MM.1S (cell line): ENCODE measurements around the gene PALS2.

Source experiments
- EZH2 ChIP-seq: fragments of 300-600 bp; sonication (generic); optimal IDR thresholded peaks from 2 replicates; pipeline ENCODE3; 2017; ENCODE audit warnings: low read depth, mild to moderate bottlenecking, antibody characterized with exemption, low read length, mixed read lengths
- EZH2phosphoT487 ChIP-seq: fragments of 300-600 bp; sonication (generic); IDR thresholded peaks from 2 replicates; pipeline ENCODE4 v1.6.1; 2018; ENCODE audit warnings: antibody characterized with exemption, low read length
- TF ChIP-seq, protein P1 (sequence below): fragments of 300-600 bp; sonication (generic); IDR thresholded peaks from 2 replicates; pipeline ENCODE4 v1.5.1; 2016; ENCODE audit warnings: antibody characterized with exemption, low read length, mixed read lengths

DNA sequence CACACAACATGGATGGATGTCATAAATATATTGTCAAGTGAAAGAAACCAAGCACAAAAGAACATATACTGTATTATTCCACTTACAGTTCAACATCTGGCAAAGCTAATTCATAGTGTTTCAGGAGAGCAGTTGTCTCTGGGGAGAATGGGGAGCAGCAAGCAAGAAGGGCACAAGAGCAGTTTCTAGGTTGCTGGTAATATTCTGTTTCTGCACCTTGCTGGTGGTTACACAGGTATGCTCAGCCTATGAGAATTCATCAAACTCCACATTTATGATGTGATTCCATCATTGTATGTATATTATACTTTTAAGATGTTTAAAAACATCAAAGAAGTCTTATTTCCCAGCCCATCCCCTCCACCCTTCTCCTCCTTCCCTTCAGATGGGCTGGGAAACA is 18.1 kb upstream of the PALS2 start:
- TF ChIP-seq, protein P1, sequence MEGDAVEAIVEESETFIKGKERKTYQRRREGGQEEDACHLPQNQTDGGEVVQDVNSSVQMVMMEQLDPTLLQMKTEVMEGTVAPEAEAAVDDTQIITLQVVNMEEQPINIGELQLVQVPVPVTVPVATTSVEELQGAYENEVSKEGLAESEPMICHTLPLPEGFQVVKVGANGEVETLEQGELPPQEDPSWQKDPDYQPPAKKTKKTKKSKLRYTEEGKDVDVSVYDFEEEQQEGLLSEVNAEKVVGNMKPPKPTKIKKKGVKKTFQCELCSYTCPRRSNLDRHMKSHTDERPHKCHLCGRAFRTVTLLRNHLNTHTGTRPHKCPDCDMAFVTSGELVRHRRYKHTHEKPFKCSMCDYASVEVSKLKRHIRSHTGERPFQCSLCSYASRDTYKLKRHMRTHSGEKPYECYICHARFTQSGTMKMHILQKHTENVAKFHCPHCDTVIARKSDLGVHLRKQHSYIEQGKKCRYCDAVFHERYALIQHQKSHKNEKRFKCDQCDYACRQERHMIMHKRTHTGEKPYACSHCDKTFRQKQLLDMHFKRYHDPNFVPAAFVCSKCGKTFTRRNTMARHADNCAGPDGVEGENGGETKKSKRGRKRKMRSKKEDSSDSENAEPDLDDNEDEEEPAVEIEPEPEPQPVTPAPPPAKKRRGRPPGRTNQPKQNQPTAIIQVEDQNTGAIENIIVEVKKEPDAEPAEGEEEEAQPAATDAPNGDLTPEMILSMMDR: no peak
- TF ChIP-seq EZH2 (no peak), EZH2phosphoT487 (no peak)
